ENCODE measurements around the gene CDK6. TPM values are rescaled to one million over a fixed set of nuclear protein-coding genes. Genes with fewer than 3 reads are reported as not detected.
A peak's percentile ranks its signal among the peaks of the same experiment; 100 is the strongest.

CDK6 gene
- total and polyA plus RNA-seq, 10 of the 15 experiments (the other 5 are each of a cell fraction or from before 2014, with no cell fraction given): 8.0 to 118 (median 45.8) TPM

DNA sequence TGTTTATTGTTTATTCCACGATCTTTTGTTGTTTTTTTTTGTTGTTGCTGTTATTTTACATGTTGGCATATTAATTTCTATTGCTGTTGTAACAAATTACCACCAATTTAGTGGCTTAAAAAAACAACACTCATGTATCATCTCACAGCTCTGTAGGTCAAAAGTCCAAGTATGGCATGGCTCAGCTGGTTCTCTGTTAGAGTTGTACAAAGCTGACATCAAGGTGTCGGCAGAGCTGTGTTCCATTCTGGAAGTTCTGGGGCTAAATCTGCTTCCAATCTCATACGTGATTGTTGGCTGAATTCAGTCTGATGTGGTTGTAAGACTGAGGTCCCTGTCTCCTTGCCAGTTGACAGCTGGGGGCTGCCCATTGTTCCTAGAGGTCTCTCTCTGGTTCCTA lies 186.0 kb downstream of the CDK6 start (continued):
- TF ChIP-seq, protein P1, sequence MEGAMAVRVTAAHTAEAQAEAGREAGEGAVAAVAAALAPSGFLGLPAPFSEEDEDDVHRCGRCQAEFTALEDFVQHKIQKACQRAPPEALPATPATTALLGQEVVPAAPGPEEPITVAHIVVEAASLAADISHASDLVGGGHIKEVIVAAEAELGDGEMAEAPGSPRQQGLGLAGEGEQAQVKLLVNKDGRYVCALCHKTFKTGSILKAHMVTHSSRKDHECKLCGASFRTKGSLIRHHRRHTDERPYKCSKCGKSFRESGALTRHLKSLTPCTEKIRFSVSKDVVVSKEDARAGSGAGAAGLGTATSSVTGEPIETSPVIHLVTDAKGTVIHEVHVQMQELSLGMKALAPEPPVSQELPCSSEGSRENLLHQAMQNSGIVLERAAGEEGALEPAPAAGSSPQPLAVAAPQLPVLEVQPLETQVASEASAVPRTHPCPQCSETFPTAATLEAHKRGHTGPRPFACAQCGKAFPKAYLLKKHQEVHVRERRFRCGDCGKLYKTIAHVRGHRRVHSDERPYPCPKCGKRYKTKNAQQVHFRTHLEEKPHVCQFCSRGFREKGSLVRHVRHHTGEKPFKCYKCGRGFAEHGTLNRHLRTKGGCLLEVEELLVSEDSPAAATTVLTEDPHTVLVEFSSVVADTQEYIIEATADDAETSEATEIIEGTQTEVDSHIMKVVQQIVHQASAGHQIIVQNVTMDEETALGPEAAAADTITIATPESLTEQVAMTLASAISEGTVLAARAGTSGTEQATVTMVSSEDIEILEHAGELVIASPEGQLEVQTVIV (IDR thresholded peaks at IDR 0.05; ENCODE audit: borderline replicate concordance, partially characterized antibody): no peak
- TF ChIP-seq SIX5 (IDR thresholded peaks at IDR 0.05; ENCODE audit: low read depth, low read length, severe bottlenecking) (no peak), YY1 (IDR thresholded peaks at IDR 0.05; ENCODE audit: low read depth, low read length) (no peak), SUPT20H (IDR thresholded peaks at IDR 0.05; ENCODE audit: borderline replicate concordance, control insufficient read depth, low read depth, low read length) (no peak), HCFC1 (IDR thresholded peaks at IDR 0.05; ENCODE audit: low read length) (no peak), RAD21 (IDR thresholded peaks at IDR 0.05; ENCODE audit: insufficient read depth, low read depth, low read length) (no peak), ZNF622 (IDR thresholded peaks at IDR 0.05) (no peak)

- FAIRE-seq (peak; percentile 56), ATAC-seq (peak; percentile 72), DNase-seq (ENCODE audit: low read depth, low spot score) (peak; percentile 74)
- POLR2A ChIA-PET: interaction anchor here (1.0 to 2.6 kb wide), 3 partner anchors 13 to 15 kb away, joined by 3 to 11 read pairs (median 5); no protein-coding TSS in a partner anchor
- H3K27ac ChIP-seq (ENCODE audit: control insufficient read depth, insufficient read depth): peak overlapping the region; percentile 23; the same call in 1 of the 2 replicates
- no peak overlapping the region for H2AFZ ChIP-seq (ENCODE audit: control insufficient read depth, low read depth, low read length)
- WGBS (ENCODE audit: insufficient coverage, insufficient replicate concordance, low lambda C conversion rate, missing lambda C conversion rate): 2% methylated on average over 4 of the region's 4 CpGs
- H3K4me3 ChIP-seq: no peak overlapping the region
- peak overlapping the region; percentile 39 for H3K4me2 ChIP-seq (ENCODE audit: control insufficient read depth, insufficient read depth)
- BruUV-seq (replicated peaks): no TSS peak
- RAD21 ChIA-PET (ENCODE audit: unreplicated experiment): interaction anchor here (1.3 to 4.2 kb wide), 4 partner anchors 13 to 188 kb away, joined by 3 to 47 read pairs (median 14); partner anchors contain the start of gene CDK6
- H4K20me1 ChIP-seq (ENCODE audit: control insufficient read depth, insufficient read depth): no peaks in the 10 kb centered on the region
- intact Hi-C loops (cut with micrococcal nuclease; ENCODE audit: unreplicated experiment): no loop called here
- H3K36me3 ChIP-seq (ENCODE audit: control insufficient read depth in 2 of 2, insufficient read depth in 2 of 2, low read length in 1 of 2): peaks cover 3% of the 10 kb centered on the region in 2 experiments; a peak in 2 of 4 replicates
- no peaks in the 10 kb centered on the region; the same call in 2 of the 3 replicates for H3K9me3 ChIP-seq (replicated peaks; ENCODE audit: control insufficient read depth, insufficient read depth, low read length)
- CTCF ChIA-PET: interaction anchor here (2.1 to 8.4 kb wide), 3 partner anchors 16 to 27 kb away, joined by 7 to 40 read pairs (median 10); no protein-coding TSS in a partner anchor
- SMC1A ChIA-PET (ENCODE audit: uncharacterized antibody, unreplicated experiment): interaction anchor here (1.0 to 13.2 kb wide), 8 partner anchors 10 to 400 kb away, joined by 3 to 176 read pairs (median 4); no protein-coding TSS in a partner anchor
- H3K79me2 ChIP-seq (ENCODE audit: control insufficient read depth, insufficient read depth, low read length): peaks cover 7% of the 10 kb centered on the region
- no peaks in the 10 kb centered on the region for H3K27me3 ChIP-seq (replicated peaks in 1 of 2; ENCODE audit: control insufficient read depth in 2 of 2, insufficient read depth in 2 of 2, low read length in 1 of 2)
- H3K9ac ChIP-seq (ENCODE audit: control insufficient read depth, insufficient read depth, low read length): no peak overlapping the region
- peaks cover 23% of the 10 kb centered on the region for H3K4me1 ChIP-seq (ENCODE audit: control insufficient read depth, insufficient read depth, low read length)
- in situ Hi-C loops (cut with MboI): no loop called here
- peak; percentile 87 for TF ChIP-seq RUNX3 (IDR thresholded peaks at IDR 0.05; ENCODE audit: low read length)
- TF ChIP-seq CHD1 (IDR thresholded peaks at IDR 0.05; ENCODE audit: low read depth, low read length): no peak
- peak; percentile 82; the same call in 1 of the 2 replicates for TF ChIP-seq ZNF217 (IDR thresholded peaks at IDR 0.05)
- TF ChIP-seq EP300 (IDR thresholded peaks at IDR 0.05; ENCODE audit: borderline replicate concordance in 1 of 2, control insufficient read depth in 1 of 2, low read depth in 2 of 2, low read length in 2 of 2): peak; percentile 86 to 92
- no peak for TF ChIP-seq E2F8 (IDR thresholded peaks at IDR 0.05; ENCODE audit: low read depth, partially characterized antibody)
- TF ChIP-seq IRF4 (IDR thresholded peaks at IDR 0.05; ENCODE audit: low read depth, low read length): peak; percentile 73
- TF ChIP-seq, protein P2, sequence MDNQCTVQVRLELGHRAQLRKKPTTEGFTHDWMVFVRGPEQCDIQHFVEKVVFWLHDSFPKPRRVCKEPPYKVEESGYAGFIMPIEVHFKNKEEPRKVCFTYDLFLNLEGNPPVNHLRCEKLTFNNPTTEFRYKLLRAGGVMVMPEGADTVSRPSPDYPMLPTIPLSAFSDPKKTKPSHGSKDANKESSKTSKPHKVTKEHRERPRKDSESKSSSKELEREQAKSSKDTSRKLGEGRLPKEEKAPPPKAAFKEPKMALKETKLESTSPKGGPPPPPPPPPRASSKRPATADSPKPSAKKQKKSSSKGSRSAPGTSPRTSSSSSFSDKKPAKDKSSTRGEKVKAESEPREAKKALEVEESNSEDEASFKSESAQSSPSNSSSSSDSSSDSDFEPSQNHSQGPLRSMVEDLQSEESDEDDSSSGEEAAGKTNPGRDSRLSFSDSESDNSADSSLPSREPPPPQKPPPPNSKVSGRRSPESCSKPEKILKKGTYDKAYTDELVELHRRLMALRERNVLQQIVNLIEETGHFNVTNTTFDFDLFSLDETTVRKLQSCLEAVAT (IDR thresholded peaks at IDR 0.05): 0 out of 2 replicates have a peak, but pooled peaks have one; percentile 28
- peak; percentile 92 for TF ChIP-seq DPF2 (IDR thresholded peaks at IDR 0.05)
- peak; percentile 61; the same call in 1 of the 2 replicates for TF ChIP-seq ATF7 (IDR thresholded peaks at IDR 0.05; ENCODE audit: low read depth)
- TF ChIP-seq JUNB (IDR thresholded peaks at IDR 0.05): peak; percentile 85
Observed at GRCh38 chr7:92648067-92648466, 188.3 kb downstream of the CDK6 start.

Data from GM12878 (cell line).